Stimulated activated naive B cell treated with anti-CD40 and anti-IgM and Interleukin-4, amounts not matched to agents 10 μg/mL and 1 μg/mL and 100 μg/mL, for 72 hours (primary cell): ENCODE data around the gene TUBB3.

Experiments used
- ATAC-seq, 2 donors: fragments of 150-1000 bp; cut with Tn5 transposase; replicated peaks; 2 replicates each; pipeline ENCODE4 v1.10.0; 2021; ENCODE audit warnings: moderate library complexity in 1 of 2
- DNase-seq: peaks from one replicate; pipeline ENCODE4 v3.0.0; 2021
- H3K27ac Mint-ChIP-seq: one replicate; pipeline ENCODE4 v1.8.0; 2022; ENCODE audit warnings: mild to moderate bottlenecking, mixed read lengths
- H3K27me3 Mint-ChIP-seq, 2 donors: one replicate each; pipeline ENCODE4 v1.8.0; 2022; ENCODE audit warnings: mixed read lengths in 2 of 2
- H3K36me3 Mint-ChIP-seq, 2 donors: one replicate each; pipeline ENCODE4 v1.8.0; 2022; ENCODE audit warnings: mixed read lengths in 2 of 2, mild to moderate bottlenecking in 1 of 2
- H3K4me1 Mint-ChIP-seq, 2 donors: one replicate each; pipeline ENCODE4 v1.8.0; 2022; ENCODE audit warnings: mixed read lengths in 2 of 2, mild to moderate bottlenecking in 1 of 2
- H3K4me3 Mint-ChIP-seq, 2 donors: one replicate each; pipeline ENCODE4 v1.8.0; 2022; ENCODE audit warnings: mild to moderate bottlenecking in 2 of 2, mixed read lengths in 2 of 2, moderate library complexity in 1 of 2
- H3K9me3 Mint-ChIP-seq, 2 donors: one replicate each; pipeline ENCODE4 v1.8.0; 2022; ENCODE audit warnings: mixed read lengths in 2 of 2, mild to moderate bottlenecking in 1 of 2

Gene TUBB3

GRCh38 chr16:89952551-89952950 lies 29.4 kb downstream of the TUBB3 start:
- no peaks in the 10 kb centered on the region for H3K27me3 Mint-ChIP-seq
- no peak for ATAC-seq
- H3K4me1 Mint-ChIP-seq, result peaks cover 62 to 87% of the 10 kb centered on the region in 2 donors
- H3K36me3 Mint-ChIP-seq, result peaks cover 22 to 26% of the 10 kb centered on the region in 2 donors
- no peak overlapping the region for H3K4me3 Mint-ChIP-seq
- no peaks in the 10 kb centered on the region for H3K9me3 Mint-ChIP-seq
- DNase-seq, result no peak
- H3K27ac Mint-ChIP-seq, result no peak overlapping the region

DNA sequence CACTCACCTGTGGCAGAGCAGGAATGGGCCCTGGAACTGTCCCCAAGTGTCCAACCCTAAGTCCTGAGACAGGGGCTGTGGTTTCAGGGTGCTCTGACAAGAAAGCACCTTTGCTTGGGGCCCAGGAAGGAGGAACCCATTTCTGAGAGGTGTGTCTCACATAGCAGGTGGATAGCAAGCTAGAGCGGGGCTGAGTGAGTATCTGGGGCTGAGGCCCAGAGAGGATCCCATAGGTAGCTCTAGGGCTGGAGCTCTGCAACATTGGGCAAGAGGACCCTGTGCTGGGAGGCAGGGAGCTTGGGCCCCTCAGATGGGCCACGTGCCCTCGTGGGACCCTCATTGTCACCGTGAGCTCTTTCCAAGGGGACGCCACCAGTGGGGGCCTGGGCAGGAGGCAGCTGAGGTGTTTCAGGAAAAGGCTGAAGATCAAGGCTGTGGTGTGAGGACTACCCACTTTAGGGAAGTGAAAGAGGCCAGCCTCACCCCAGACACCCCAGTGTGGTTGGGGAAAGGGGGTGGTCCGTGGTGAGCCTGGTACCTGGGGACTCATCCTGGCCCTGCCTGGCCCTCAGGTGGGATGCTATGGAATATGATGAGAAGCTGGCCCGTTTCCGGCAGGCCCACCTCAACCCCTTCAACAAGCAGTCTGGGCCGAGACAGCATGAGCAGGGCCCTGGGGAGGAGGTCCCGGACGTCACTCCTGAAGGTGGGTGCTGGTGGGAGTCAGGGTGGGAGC lies 30.7 kb downstream of the TUBB3 start:
- Mint-ChIP-seq H3K36me3 (peaks cover 30 to 37% of the 10 kb centered on the region in 2 donors), H3K4me1 (peaks cover 58 to 87% of the 10 kb centered on the region in 2 donors)
- DNase-seq, result peak; percentile 57

DNA sequence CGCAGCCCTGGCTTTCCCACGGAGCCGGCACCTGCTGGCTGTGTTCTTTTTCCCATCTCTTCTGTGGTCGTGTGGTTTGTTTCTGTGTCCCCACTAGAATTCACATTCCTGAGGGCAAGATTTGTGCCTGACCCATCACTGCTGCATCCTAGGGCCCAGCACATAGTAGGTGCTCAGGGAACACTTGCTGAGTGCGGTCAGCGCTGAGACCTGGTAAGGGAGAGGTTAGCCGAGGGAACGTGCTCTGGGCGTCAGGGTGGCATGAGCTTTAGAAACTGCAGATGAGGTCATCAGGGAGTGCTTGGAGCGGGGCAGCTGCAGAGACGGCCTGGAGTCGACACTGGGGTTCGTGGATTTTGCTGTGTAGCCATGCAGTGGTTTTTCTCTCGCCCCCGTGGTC lies 31.3 kb downstream of the TUBB3 start:
- Mint-ChIP-seq H3K36me3 (peaks cover 34 to 44% of the 10 kb centered on the region in 2 donors), H3K4me1 (peaks cover 58 to 85% of the 10 kb centered on the region in 2 donors), H3K27me3 (no peaks in the 10 kb centered on the region), H3K9me3 (no peaks in the 10 kb centered on the region), H3K4me3 (peak overlapping the region in 1 of 2 donors; percentile 43), H3K27ac (peak overlapping the region; percentile 42)
- DNase-seq, result no peak
- peak in 1 of 2 donors; percentile 13 for ATAC-seq

More for the DNA sequence above, 30.7 kb downstream of the TUBB3 start:
- H3K4me3 Mint-ChIP-seq, result peak overlapping the region; percentile 43 to 45
- H3K27ac Mint-ChIP-seq, result peak overlapping the region; percentile 69
- ATAC-seq, result peak; percentile 90 to 91
- no peaks in the 10 kb centered on the region for H3K27me3 Mint-ChIP-seq
- H3K9me3 Mint-ChIP-seq, result no peaks in the 10 kb centered on the region

DNA sequence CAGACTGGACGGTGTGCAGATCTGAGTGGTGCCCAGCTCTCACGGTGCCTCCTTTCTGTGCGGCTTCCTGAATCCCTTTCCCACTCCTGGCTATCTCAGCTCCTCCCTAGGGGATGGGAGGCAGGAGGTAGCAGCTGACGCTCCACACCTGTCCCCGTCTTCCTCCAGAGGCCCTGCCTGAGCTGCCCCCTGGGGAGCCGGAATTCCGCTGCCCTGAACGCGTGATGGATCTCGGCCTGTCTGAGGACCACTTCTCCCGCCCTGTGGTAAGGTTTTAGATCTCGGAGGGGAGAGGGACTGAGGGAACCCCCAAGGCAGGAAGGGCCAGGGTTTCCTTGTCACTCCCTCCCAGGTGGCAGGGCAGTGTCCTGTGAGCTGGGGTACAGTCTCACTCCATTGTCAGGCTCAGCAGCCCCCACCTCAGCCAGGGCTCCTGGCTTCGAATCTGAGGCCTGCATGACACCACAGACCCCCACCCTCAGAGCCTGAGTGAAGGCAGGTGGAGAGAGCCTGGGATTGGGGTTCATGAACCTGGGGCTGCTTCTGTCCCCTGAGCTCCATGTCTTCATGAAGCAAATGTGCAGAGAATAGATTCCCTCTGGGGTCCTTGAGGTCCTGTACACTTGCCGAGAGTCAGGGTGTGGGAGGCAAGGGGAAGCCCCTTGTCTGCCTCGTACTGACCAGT lies 32.0 kb downstream of the TUBB3 start:
- Mint-ChIP-seq H3K4me1 (peaks cover 57 to 84% of the 10 kb centered on the region in 2 donors), H3K36me3 (peaks cover 39 to 50% of the 10 kb centered on the region in 2 donors), H3K4me3 (peak overlapping the region in 1 of 2 donors; percentile 71), H3K27me3 (no peaks in the 10 kb centered on the region), H3K27ac (no peak overlapping the region), H3K9me3 (no peaks in the 10 kb centered on the region)
- ATAC-seq (no peak), DNase-seq (no peak)

- Mint-ChIP-seq H3K9me3 (no peaks in the 10 kb centered on the region), H3K4me1 (peaks cover 52 to 78% of the 10 kb centered on the region in 2 donors), H3K36me3 (peaks cover 44 to 59% of the 10 kb centered on the region in 2 donors)
Observed at GRCh38 chr16:89956505-89957215, 33.5 kb downstream of the TUBB3 start.

GRCh38 chr16:89957216-89957785 lies 34.2 kb downstream of the TUBB3 start:
- Mint-ChIP-seq H3K9me3 (no peaks in the 10 kb centered on the region), H3K27ac (no peak overlapping the region), H3K4me1 (peaks cover 49 to 72% of the 10 kb centered on the region in 2 donors), H3K4me3 (no peak overlapping the region), H3K36me3 (peaks cover 44 to 59% of the 10 kb centered on the region in 2 donors), H3K27me3 (no peaks in the 10 kb centered on the region)
- ATAC-seq (no peak), DNase-seq (no peak)

More at GRCh38 chr16:89956505-89957215, 33.5 kb downstream of the TUBB3 start:
- Mint-ChIP-seq H3K27me3 (no peaks in the 10 kb centered on the region), H3K27ac (no peak overlapping the region), H3K4me3 (no peak overlapping the region)
- no peak for DNase-seq
- no peak for ATAC-seq

GRCh38 chr16:89958068-89958467 lies 34.9 kb downstream of the TUBB3 start:
- ATAC-seq (no peak), DNase-seq (no peak)
- H3K4me3 Mint-ChIP-seq, result no peak overlapping the region
- no peaks in the 10 kb centered on the region for H3K27me3 Mint-ChIP-seq
- H3K9me3 Mint-ChIP-seq, result no peaks in the 10 kb centered on the region
- peaks cover 44 to 59% of the 10 kb centered on the region in 2 donors for H3K36me3 Mint-ChIP-seq
- no peak overlapping the region for H3K27ac Mint-ChIP-seq
- peaks cover 43 to 64% of the 10 kb centered on the region in 2 donors for H3K4me1 Mint-ChIP-seq

DNA sequence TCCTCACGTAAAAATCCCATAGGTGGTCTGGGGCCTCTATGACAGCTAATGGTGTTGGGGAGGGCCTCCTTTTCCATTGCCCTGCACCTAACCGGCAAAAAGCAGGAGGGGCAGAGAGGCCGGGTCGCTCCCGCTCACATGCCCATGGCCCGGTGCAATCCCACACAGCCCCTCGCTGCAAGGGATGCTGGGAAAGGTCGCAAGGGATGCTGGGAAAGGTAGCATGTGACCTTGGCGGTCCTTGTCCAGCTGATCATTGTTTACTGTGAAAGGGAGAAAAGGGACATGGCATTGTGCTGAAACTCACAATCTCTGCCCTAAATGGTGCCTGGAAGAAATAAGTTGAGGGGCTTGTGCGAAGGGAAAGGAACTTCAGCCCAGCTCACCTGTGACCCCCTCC lies 35.5 kb downstream of the TUBB3 start:
- DNase-seq, result no peak
- H3K36me3 Mint-ChIP-seq, result peaks cover 45 to 61% of the 10 kb centered on the region in 2 donors
- H3K27ac Mint-ChIP-seq, result no peak overlapping the region
- no peaks in the 10 kb centered on the region for H3K27me3 Mint-ChIP-seq
- H3K4me3 Mint-ChIP-seq, result no peak overlapping the region
- peaks cover 38 to 59% of the 10 kb centered on the region in 2 donors for H3K4me1 Mint-ChIP-seq
- ATAC-seq, result no peak
- no peaks in the 10 kb centered on the region for H3K9me3 Mint-ChIP-seq

GRCh38 chr16:89960966-89961365 lies 37.8 kb downstream of the TUBB3 start:
- H3K9me3 Mint-ChIP-seq, result no peaks in the 10 kb centered on the region
- H3K27ac Mint-ChIP-seq, result no peak overlapping the region
- H3K27me3 Mint-ChIP-seq, result no peaks in the 10 kb centered on the region
- ATAC-seq (no peak), DNase-seq (no peak)
- H3K4me3 Mint-ChIP-seq, result no peak overlapping the region
- peaks cover 18 to 44% of the 10 kb centered on the region in 2 donors for H3K4me1 Mint-ChIP-seq
- peaks cover 37 to 52% of the 10 kb centered on the region in 2 donors for H3K36me3 Mint-ChIP-seq

DNA sequence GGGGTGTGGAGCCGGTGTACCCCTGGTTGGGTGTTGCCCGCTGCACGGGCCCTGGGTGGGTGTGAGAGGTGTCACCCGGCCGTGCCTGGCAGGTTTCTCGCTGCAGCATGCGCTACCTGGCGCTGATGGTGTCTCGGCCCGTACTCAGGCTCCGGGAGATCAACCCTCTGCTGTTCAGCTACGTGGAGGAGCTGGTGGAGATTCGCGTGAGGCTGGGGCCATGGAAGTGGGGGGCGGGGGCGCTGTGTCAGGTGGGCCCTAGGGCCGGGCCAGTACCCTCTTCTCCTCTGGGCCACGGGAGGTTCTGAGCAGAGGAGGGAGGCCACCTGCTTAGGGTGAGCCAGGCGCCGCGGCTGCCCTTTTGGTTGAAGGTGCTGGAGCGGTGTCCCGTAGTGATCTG lies 38.8 kb downstream of the TUBB3 start:
- DNase-seq (no peak), ATAC-seq (no peak)
- Mint-ChIP-seq H3K36me3 (peaks cover 33 to 48% of the 10 kb centered on the region in 2 donors), H3K27me3 (no peaks in the 10 kb centered on the region), H3K9me3 (no peaks in the 10 kb centered on the region), H3K4me3 (no peak overlapping the region), H3K27ac (no peak overlapping the region), H3K4me1 (peaks cover 14 to 36% of the 10 kb centered on the region in 2 donors)

GRCh38 chr16:89962754-89963498 lies 39.8 kb downstream of the TUBB3 start:
- H3K27me3 Mint-ChIP-seq, result no peaks in the 10 kb centered on the region
- H3K4me1 Mint-ChIP-seq, result peaks cover 10 to 31% of the 10 kb centered on the region in 2 donors
- H3K36me3 Mint-ChIP-seq, result peaks cover 32 to 50% of the 10 kb centered on the region in 2 donors
- no peaks in the 10 kb centered on the region for H3K9me3 Mint-ChIP-seq
- DNase-seq, result no peak
- no peak overlapping the region for H3K4me3 Mint-ChIP-seq
- no peak for ATAC-seq
- H3K27ac Mint-ChIP-seq, result no peak overlapping the region

GRCh38 chr16:89964201-89964600 lies 41.1 kb downstream of the TUBB3 start:
- no peaks in the 10 kb centered on the region for H3K27me3 Mint-ChIP-seq
- H3K4me1 Mint-ChIP-seq, result peaks cover 8 to 26% of the 10 kb centered on the region in 2 donors
- peaks cover 22 to 43% of the 10 kb centered on the region in 2 donors for H3K36me3 Mint-ChIP-seq
- DNase-seq (no peak), ATAC-seq (no peak)
- no peaks in the 10 kb centered on the region for H3K9me3 Mint-ChIP-seq
- H3K4me3 Mint-ChIP-seq, result no peak overlapping the region
- no peak overlapping the region for H3K27ac Mint-ChIP-seq

DNA sequence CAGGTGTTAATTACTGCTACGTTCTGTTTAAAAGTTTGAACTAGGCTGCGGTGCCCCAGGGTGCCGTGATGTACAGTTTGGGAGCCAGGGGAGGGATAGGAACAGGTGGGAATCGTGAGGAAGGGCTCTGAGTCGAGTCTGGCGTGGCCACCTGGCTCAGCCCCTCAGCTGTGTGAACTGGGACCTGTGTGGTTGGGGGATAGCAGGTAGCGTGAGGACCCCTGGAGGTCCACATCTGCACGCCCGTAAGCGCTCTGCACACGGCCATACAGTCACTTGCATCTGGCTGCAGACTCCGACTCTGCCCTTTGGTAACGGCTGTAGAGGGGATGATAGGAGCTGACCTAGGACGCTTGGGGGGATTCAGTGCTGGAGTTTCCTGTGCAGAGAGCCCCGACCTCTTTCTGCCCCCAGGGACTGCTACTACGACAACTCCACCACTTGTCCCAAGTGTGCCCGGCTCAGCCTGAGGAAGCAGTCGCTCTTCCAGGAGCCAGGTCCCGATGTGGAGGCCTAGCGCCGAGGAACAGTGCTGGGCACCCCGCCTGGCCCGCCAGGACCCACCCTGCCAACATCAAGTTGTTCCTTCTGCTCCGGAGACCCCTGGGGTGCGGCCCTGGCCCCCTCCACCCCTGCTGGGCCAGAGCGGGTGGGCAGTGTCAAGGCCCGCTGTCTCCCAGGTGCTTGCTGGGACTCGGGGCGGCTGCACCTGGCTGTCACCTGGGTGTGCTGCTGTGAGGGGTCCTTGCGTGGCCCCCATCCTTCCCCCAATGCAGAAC lies 42.5 kb downstream of the TUBB3 start:
- ATAC-seq (no peak), DNase-seq (no peak)
- no peaks in the 10 kb centered on the region for H3K9me3 Mint-ChIP-seq
- H3K27me3 Mint-ChIP-seq, result no peaks in the 10 kb centered on the region
- peaks cover 7 to 29% of the 10 kb centered on the region in 2 donors for H3K4me1 Mint-ChIP-seq
- H3K4me3 Mint-ChIP-seq, result no peak overlapping the region
- H3K36me3 Mint-ChIP-seq, result peaks cover 17 to 39% of the 10 kb centered on the region in 2 donors
- no peak overlapping the region for H3K27ac Mint-ChIP-seq
